ENCODE measurements around the gene NRP1. TPM values are rescaled to one million over a fixed set of nuclear protein-coding genes. Genes with fewer than 3 reads are reported as not detected.

NRP1 gene
- polyA plus RNA-seq, 2 donors: 2.6 to 4.6 TPM

GRCh38 chr10:33201971-33202370, 132.5 kb downstream of the NRP1 start:
- peaks cover 0 to 5% of the 10 kb centered on the region in 2 donors for H3K4me1 ChIP-seq (ENCODE audit: control insufficient read depth in 2 of 2, insufficient read depth in 2 of 2, low read length in 1 of 2)
- 63 to 70% methylated on average over 5 of the region's 5 CpGs for WGBS, 2 donors
- H3K27ac ChIP-seq (ENCODE audit: low read depth in 2 of 2, low read length in 1 of 2): no peak overlapping the region
- no peaks in the 10 kb centered on the region for H3K27me3 ChIP-seq (ENCODE audit: control insufficient read depth in 1 of 2, insufficient read depth in 2 of 2, low read length in 2 of 2)
- peaks cover 0 to 2% of the 10 kb centered on the region in 2 donors for H3K36me3 ChIP-seq (ENCODE audit: control insufficient read depth in 2 of 2, insufficient read depth in 2 of 2, low read length in 1 of 2)
- no peak overlapping the region for H3K4me3 ChIP-seq (ENCODE audit: low read depth in 1 of 2, low read length in 2 of 2)
- H3K9me3 ChIP-seq (ENCODE audit: control insufficient read depth in 2 of 2, insufficient read depth in 1 of 2, low read depth in 1 of 2, low read length in 1 of 2): no peaks in the 10 kb centered on the region

GRCh38 chr10:33201056-33201780, 133.2 kb downstream of the NRP1 start:
- no peaks in the 10 kb centered on the region for H3K9me3 ChIP-seq (ENCODE audit: control insufficient read depth in 2 of 2, insufficient read depth in 1 of 2, low read depth in 1 of 2, low read length in 1 of 2)
- 79 to 81% methylated on average over 4 of the region's 4 CpGs for WGBS, 2 donors

DNA sequence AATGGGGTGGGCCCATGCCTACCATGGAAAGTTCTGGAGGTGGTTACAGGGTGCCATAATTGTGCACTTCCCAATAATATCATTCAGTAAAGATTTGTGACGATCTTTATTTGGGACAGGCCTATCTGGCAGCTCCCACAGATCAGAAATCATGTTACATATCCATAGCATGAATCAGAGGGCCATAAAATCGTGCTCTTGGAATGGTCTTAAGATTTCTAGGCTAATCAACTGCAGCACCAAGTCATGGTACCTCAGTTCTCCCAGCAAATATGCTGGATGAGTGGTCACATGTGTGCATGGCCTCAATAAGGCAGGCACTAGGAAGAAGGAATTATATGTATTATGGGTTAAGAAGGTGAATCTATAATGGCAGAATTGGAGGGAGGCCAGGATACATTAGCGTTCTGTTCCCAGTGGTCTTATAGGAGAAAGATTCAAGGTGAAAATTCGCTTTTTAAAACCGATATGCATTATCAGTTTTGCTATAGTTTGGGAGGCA, 134.7 kb downstream of the NRP1 start:
- Histone ChIP-seq H3K9me3 (ENCODE audit: control insufficient read depth in 2 of 2, insufficient read depth in 1 of 2, low read depth in 1 of 2, low read length in 1 of 2) (no peaks in the 10 kb centered on the region), H3K27ac (ENCODE audit: low read depth in 2 of 2, low read length in 1 of 2) (no peak overlapping the region), H3K4me1 (ENCODE audit: control insufficient read depth in 2 of 2, insufficient read depth in 2 of 2, low read length in 1 of 2) (peaks cover 2 to 5% of the 10 kb centered on the region in 2 donors), H3K27me3 (ENCODE audit: control insufficient read depth in 1 of 2, insufficient read depth in 2 of 2, low read length in 2 of 2) (no peaks in the 10 kb centered on the region), H3K36me3 (ENCODE audit: control insufficient read depth in 2 of 2, insufficient read depth in 2 of 2, low read length in 1 of 2) (peaks cover 0 to 2% of the 10 kb centered on the region in 2 donors), H3K4me3 (ENCODE audit: low read depth in 1 of 2, low read length in 2 of 2) (no peak overlapping the region)
- WGBS, 2 donors: 87 to 88% methylated on average over 5 of the region's 5 CpGs

More at GRCh38 chr10:33201056-33201780, 133.2 kb downstream of the NRP1 start:
- H3K36me3 ChIP-seq (ENCODE audit: control insufficient read depth in 2 of 2, insufficient read depth in 2 of 2, low read length in 1 of 2): peaks cover 0 to 2% of the 10 kb centered on the region in 2 donors
- H3K27me3 ChIP-seq (ENCODE audit: control insufficient read depth in 1 of 2, insufficient read depth in 2 of 2, low read length in 2 of 2): no peaks in the 10 kb centered on the region
- peaks cover 0 to 5% of the 10 kb centered on the region in 2 donors for H3K4me1 ChIP-seq (ENCODE audit: control insufficient read depth in 2 of 2, insufficient read depth in 2 of 2, low read length in 1 of 2)
- H3K27ac ChIP-seq (ENCODE audit: low read depth in 2 of 2, low read length in 1 of 2): no peak overlapping the region
- H3K4me3 ChIP-seq (ENCODE audit: low read depth in 1 of 2, low read length in 2 of 2): no peak overlapping the region

- Histone ChIP-seq H3K9me3 (ENCODE audit: control insufficient read depth in 2 of 2, insufficient read depth in 1 of 2, low read depth in 1 of 2, low read length in 1 of 2) (no peaks in the 10 kb centered on the region), H3K4me1 (ENCODE audit: control insufficient read depth in 2 of 2, insufficient read depth in 2 of 2, low read length in 1 of 2) (peaks cover 2 to 5% of the 10 kb centered on the region in 2 donors), H3K4me3 (ENCODE audit: low read depth in 1 of 2, low read length in 2 of 2) (no peak overlapping the region), H3K36me3 (ENCODE audit: control insufficient read depth in 2 of 2, insufficient read depth in 2 of 2, low read length in 1 of 2) (peaks cover 0 to 2% of the 10 kb centered on the region in 2 donors), H3K27ac (ENCODE audit: low read depth in 2 of 2, low read length in 1 of 2) (no peak overlapping the region), H3K27me3 (ENCODE audit: control insufficient read depth in 1 of 2, insufficient read depth in 2 of 2, low read length in 2 of 2) (no peaks in the 10 kb centered on the region)
- WGBS, 2 donors: 61 to 73% methylated on average over 2 of the region's 2 CpGs
Observed at GRCh38 chr10:33198610-33199009, 135.9 kb downstream of the NRP1 start.

GRCh38 chr10:33196710-33197491, 137.6 kb downstream of the NRP1 start:
- Histone ChIP-seq H3K36me3 (ENCODE audit: control insufficient read depth in 2 of 2, insufficient read depth in 2 of 2, low read length in 1 of 2) (no peaks in the 10 kb centered on the region), H3K27ac (ENCODE audit: low read depth in 2 of 2, low read length in 1 of 2) (no peak overlapping the region), H3K4me1 (ENCODE audit: control insufficient read depth in 2 of 2, insufficient read depth in 2 of 2, low read length in 1 of 2) (peaks cover 0 to 2% of the 10 kb centered on the region in 2 donors), H3K4me3 (ENCODE audit: low read depth in 1 of 2, low read length in 2 of 2) (no peak overlapping the region), H3K27me3 (ENCODE audit: control insufficient read depth in 1 of 2, insufficient read depth in 2 of 2, low read length in 2 of 2) (no peaks in the 10 kb centered on the region), H3K9me3 (ENCODE audit: control insufficient read depth in 2 of 2, insufficient read depth in 1 of 2, low read depth in 1 of 2, low read length in 1 of 2) (no peaks in the 10 kb centered on the region)
- 32 to 55% methylated on average over 16 of the region's 16 CpGs for WGBS, 2 donors

- no peaks in the 10 kb centered on the region for H3K27me3 ChIP-seq (ENCODE audit: control insufficient read depth in 1 of 2, insufficient read depth in 2 of 2, low read length in 2 of 2)
- WGBS, 2 donors: 59 to 80% methylated on average over 3 of the region's 3 CpGs
- no peak overlapping the region for H3K4me3 ChIP-seq (ENCODE audit: low read depth in 1 of 2, low read length in 2 of 2)
- no peaks in the 10 kb centered on the region for H3K36me3 ChIP-seq (ENCODE audit: control insufficient read depth in 2 of 2, insufficient read depth in 2 of 2, low read length in 1 of 2)
- peaks cover 0 to 2% of the 10 kb centered on the region in 2 donors for H3K4me1 ChIP-seq (ENCODE audit: control insufficient read depth in 2 of 2, insufficient read depth in 2 of 2, low read length in 1 of 2)
- H3K9me3 ChIP-seq (ENCODE audit: control insufficient read depth in 2 of 2, insufficient read depth in 1 of 2, low read depth in 1 of 2, low read length in 1 of 2): no peaks in the 10 kb centered on the region
- no peak overlapping the region for H3K27ac ChIP-seq (ENCODE audit: low read depth in 2 of 2, low read length in 1 of 2)
Observed at GRCh38 chr10:33196377-33196706, 138.1 kb downstream of the NRP1 start.

GRCh38 chr10:33195608-33196376, 138.7 kb downstream of the NRP1 start:
- H3K4me1 ChIP-seq (ENCODE audit: control insufficient read depth in 2 of 2, insufficient read depth in 2 of 2, low read length in 1 of 2): peaks cover 0 to 2% of the 10 kb centered on the region in 2 donors
- 71 to 83% methylated on average over 8 of the region's 8 CpGs for WGBS, 2 donors
- H3K27ac ChIP-seq (ENCODE audit: low read depth in 2 of 2, low read length in 1 of 2): no peak overlapping the region

DNA sequence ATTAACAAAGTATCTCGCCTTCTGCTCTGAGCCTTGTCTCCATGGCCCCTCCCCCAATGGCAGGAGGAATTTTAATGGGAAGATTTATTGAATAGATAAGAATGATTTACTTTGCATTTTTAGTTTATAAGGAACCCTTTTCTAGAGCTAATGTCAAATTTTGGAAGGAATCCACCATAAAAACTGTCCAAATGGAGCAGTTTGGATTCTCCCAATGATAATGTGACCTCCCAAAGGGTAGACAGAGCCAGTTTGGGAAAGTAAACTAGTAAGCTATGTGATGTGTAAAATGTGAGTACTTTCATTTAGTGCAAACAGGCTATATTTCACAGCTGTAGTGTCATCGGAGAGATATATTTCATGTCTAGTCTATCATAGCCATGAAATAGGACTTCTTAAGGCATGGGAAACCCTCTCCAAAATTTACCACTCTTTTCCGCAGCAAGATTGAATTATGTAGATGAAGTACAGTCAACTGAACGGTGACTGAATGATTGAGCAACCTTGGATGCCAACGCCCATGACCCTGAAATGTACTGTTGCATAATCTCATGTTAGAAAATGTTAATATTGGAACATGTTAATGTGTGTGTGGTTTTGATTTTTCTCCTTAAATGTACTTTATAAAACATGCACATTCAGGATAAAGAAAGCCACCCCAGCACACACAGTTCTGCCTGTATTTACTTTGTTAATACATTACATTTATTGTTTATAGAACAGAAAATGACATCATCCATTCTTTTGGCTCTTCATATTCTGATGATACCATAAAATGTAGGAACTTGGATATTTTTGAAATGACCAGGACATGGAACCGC, 140.6 kb downstream of the NRP1 start:
- 46% methylated on average over 6 of the region's 6 CpGs for WGBS, 2 donors
- H3K4me1 ChIP-seq (ENCODE audit: control insufficient read depth in 2 of 2, insufficient read depth in 2 of 2, low read length in 1 of 2): peaks cover 0 to 2% of the 10 kb centered on the region in 2 donors
- H3K27me3 ChIP-seq (ENCODE audit: control insufficient read depth in 1 of 2, insufficient read depth in 2 of 2, low read length in 2 of 2): no peaks in the 10 kb centered on the region
- H3K4me3 ChIP-seq (ENCODE audit: low read depth in 1 of 2, low read length in 2 of 2): no peak overlapping the region
- H3K27ac ChIP-seq (ENCODE audit: low read depth in 2 of 2, low read length in 1 of 2): no peak overlapping the region
- no peaks in the 10 kb centered on the region for H3K36me3 ChIP-seq (ENCODE audit: control insufficient read depth in 2 of 2, insufficient read depth in 2 of 2, low read length in 1 of 2)
- H3K9me3 ChIP-seq (ENCODE audit: control insufficient read depth in 2 of 2, insufficient read depth in 1 of 2, low read depth in 1 of 2, low read length in 1 of 2): no peaks in the 10 kb centered on the region

More at GRCh38 chr10:33195608-33196376, 138.7 kb downstream of the NRP1 start:
- H3K27me3 ChIP-seq (ENCODE audit: control insufficient read depth in 1 of 2, insufficient read depth in 2 of 2, low read length in 2 of 2): no peaks in the 10 kb centered on the region
- no peaks in the 10 kb centered on the region for H3K9me3 ChIP-seq (ENCODE audit: control insufficient read depth in 2 of 2, insufficient read depth in 1 of 2, low read depth in 1 of 2, low read length in 1 of 2)
- no peaks in the 10 kb centered on the region for H3K36me3 ChIP-seq (ENCODE audit: control insufficient read depth in 2 of 2, insufficient read depth in 2 of 2, low read length in 1 of 2)
- H3K4me3 ChIP-seq (ENCODE audit: low read depth in 1 of 2, low read length in 2 of 2): no peak overlapping the region

Data from esophagus (tissue), 2 donors.